GM12864 (cell line): ENCODE measurements around the gene RAB34.

Experiments
- DNase-seq: peaks from one replicate; pipeline ENCODE4 v3.0.0-alpha.2; 2011; ENCODE audit warnings: low read depth
- H3K4me3 ChIP-seq: 2 replicates; pipeline ENCODE4 v1.5.1; 2011; ENCODE audit warnings: mild to moderate bottlenecking, low read depth, low read length, control low read depth
- TF ChIP-seq, protein P1 (sequence below): IDR thresholded peaks from 2 replicates; pipeline ENCODE4 v1.5.1; 2011; ENCODE audit warnings: low read depth, mild to moderate bottlenecking, moderate library complexity, low read length, control low read depth, inconsistent platforms; ENCODE audit errors: missing control alignments

RAB34 gene

GRCh38 chr17:28703552-28704218 lies 14.0 kb downstream of the RAB34 start:
- H3K4me3 ChIP-seq = no peak overlapping the region
- no peak for DNase-seq
- TF ChIP-seq, protein P1, sequence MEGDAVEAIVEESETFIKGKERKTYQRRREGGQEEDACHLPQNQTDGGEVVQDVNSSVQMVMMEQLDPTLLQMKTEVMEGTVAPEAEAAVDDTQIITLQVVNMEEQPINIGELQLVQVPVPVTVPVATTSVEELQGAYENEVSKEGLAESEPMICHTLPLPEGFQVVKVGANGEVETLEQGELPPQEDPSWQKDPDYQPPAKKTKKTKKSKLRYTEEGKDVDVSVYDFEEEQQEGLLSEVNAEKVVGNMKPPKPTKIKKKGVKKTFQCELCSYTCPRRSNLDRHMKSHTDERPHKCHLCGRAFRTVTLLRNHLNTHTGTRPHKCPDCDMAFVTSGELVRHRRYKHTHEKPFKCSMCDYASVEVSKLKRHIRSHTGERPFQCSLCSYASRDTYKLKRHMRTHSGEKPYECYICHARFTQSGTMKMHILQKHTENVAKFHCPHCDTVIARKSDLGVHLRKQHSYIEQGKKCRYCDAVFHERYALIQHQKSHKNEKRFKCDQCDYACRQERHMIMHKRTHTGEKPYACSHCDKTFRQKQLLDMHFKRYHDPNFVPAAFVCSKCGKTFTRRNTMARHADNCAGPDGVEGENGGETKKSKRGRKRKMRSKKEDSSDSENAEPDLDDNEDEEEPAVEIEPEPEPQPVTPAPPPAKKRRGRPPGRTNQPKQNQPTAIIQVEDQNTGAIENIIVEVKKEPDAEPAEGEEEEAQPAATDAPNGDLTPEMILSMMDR = no peak

DNA sequence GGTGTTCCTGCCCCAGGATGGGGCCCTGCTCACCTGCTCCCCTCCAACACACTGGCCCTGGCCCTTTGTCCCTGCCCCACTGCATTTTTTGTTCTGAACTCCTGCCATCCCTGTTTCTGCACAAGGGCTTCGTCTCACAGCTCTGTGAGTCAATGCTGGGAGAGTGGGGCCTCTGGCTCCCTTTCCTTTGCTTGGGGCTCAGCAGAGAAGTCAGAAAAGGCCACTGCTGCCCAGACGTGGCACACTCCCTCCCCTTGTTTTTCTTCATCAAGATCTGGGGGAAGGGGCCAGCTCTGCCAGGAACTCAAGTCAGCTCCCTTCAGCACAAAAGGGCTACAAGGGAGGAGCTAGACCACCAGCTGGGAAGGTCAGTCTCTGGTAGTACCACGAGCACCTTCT lies 14.9 kb downstream of the RAB34 start:
- H3K4me3 ChIP-seq = no peak overlapping the region
- TF ChIP-seq, protein P1 = no peak
- no peak for DNase-seq

- no peak for DNase-seq
- TF ChIP-seq, protein P1 = no peak
- H3K4me3 ChIP-seq = no peak overlapping the region
These were observed 15.5 kb downstream of the RAB34 start for GRCh38 chr17:28702026-28702751.

GRCh38 chr17:28700830-28701492 lies 16.7 kb downstream of the RAB34 start:
- DNase-seq = no peak
- TF ChIP-seq, protein P1 = no peak

GRCh38 chr17:28700278-28700677 lies 17.4 kb downstream of the RAB34 start:
- TF ChIP-seq, protein P1 = no peak
- no peak for DNase-seq
- H3K4me3 ChIP-seq = no peak overlapping the region

More at GRCh38 chr17:28700830-28701492, 16.7 kb downstream of the RAB34 start:
- H3K4me3 ChIP-seq = no peak overlapping the region

GRCh38 chr17:28698253-28698941 lies 19.3 kb downstream of the RAB34 start:
- no peak overlapping the region for H3K4me3 ChIP-seq
- no peak for DNase-seq
- TF ChIP-seq, protein P1 = no peak
